A673 (cell line): ENCODE data around the gene GNAZ. TPM values are rescaled to one million over a fixed set of nuclear protein-coding genes. Genes with fewer than 3 reads are reported as not detected.

ENCODE experiments used
- BruUV-seq: library from RNA; stranded (reverse); fragments of 400-500 nt; replicated peaks from 2 replicates; lab custom pipeline; 2021; lab: Mats Ljungman, UMichigan
- CTCF ChIA-PET: fragments of 300-600 bp; sonication (Branson Sonifier 250); formaldehyde crosslinking; loops from one replicate; lab custom pipeline; 2022; ENCODE audit warnings: antibody characterized with exemption; lab: Charles Lee
- POLR2A ChIA-PET: fragments of 300-600 bp; sonication (Branson Sonifier 250); formaldehyde crosslinking; loops from one replicate; lab custom pipeline; 2022; ENCODE audit warnings: antibody characterized with exemption; ENCODE audit not compliant: low non-redundant PET; lab: Charles Lee
- DNase-seq: peaks from one replicate; pipeline ENCODE4 v3.0.0-alpha.2; 2015; ENCODE audit warnings: low spot score
- H3K27ac ChIP-seq: fragments of 200-600 bp; sonication (generic); 2 replicates; pipeline ENCODE4 v1.5.1; 2016; ENCODE audit warnings: mixed run types, low read depth, mild to moderate bottlenecking, mixed read lengths, antibody characterized with exemption, low read length; ENCODE audit not compliant: poor library complexity, severe bottlenecking
- H3K27me3 ChIP-seq: fragments of 200-600 bp; sonication (generic); replicated peaks from 2 replicates; pipeline ENCODE4 v1.6.1; 2017; ENCODE audit warnings: mixed run types, low read depth, mild to moderate bottlenecking, mixed read lengths, antibody characterized with exemption, low read length; ENCODE audit not compliant: insufficient read depth, poor library complexity
- H3K36me3 ChIP-seq: fragments of 200-600 bp; sonication (generic); 2 replicates; pipeline ENCODE4 v1.6.1; 2016; ENCODE audit warnings: mixed run types, mild to moderate bottlenecking, mixed read lengths, antibody characterized with exemption, low read length; ENCODE audit not compliant: insufficient read depth, poor library complexity, severe bottlenecking
- H3K4me1 ChIP-seq: fragments of 200-600 bp; sonication (generic); 2 replicates; pipeline ENCODE4 v1.6.1; 2017; ENCODE audit warnings: mixed run types, mild to moderate bottlenecking, mixed read lengths, antibody characterized with exemption, low read length; ENCODE audit not compliant: insufficient read depth, poor library complexity, severe bottlenecking
- H3K4me3 ChIP-seq: fragments of 200-600 bp; sonication (generic); 2 replicates; pipeline ENCODE4 v1.5.1; 2016; ENCODE audit warnings: low read depth, mixed run types, mild to moderate bottlenecking, mixed read lengths, low read length; ENCODE audit not compliant: poor library complexity, severe bottlenecking
- H3K9me3 ChIP-seq: fragments of 200-600 bp; sonication (generic); 2 replicates; pipeline ENCODE4 v1.6.1; 2016; ENCODE audit warnings: mixed run types, low read depth, mild to moderate bottlenecking, mixed read lengths, antibody characterized with exemption, low read length; ENCODE audit not compliant: poor library complexity, severe bottlenecking
- EZH2 ChIP-seq: fragments of 200-600 bp; sonication (generic); IDR thresholded peaks from 2 replicates; pipeline ENCODE4 v1.6.1; 2017; ENCODE audit warnings: borderline replicate concordance, low read depth, mild to moderate bottlenecking, mixed read lengths, antibody characterized with exemption, low read length; ENCODE audit not compliant: poor library complexity, severe bottlenecking
- intact Hi-C: fragments of 100-400 bp; cut with micrococcal nuclease; formaldehyde crosslinking; loops from one replicate; pipeline ENCODE4 v1.10.0; 2022; ENCODE audit not compliant: unreplicated experiment
- total RNA-seq: library from RNA; stranded (reverse); gene quantifications from 2 replicates; pipeline ENCODE4 v1.2.3, GENCODE V29; 2021
- TF ChIP-seq, protein P1 (sequence below): fragments of 300-800, 200-600 bp; sonication (generic); conservative IDR thresholded peaks from 2 replicates; pipeline ENCODE4 v1.5.1; 2017; ENCODE audit warnings: low read depth, mild to moderate bottlenecking, antibody characterized with exemption, low read length, moderate library complexity, mixed read lengths

GNAZ gene
- total RNA-seq, 1 experiment from 2014 or later: 5.1 TPM

DNA sequence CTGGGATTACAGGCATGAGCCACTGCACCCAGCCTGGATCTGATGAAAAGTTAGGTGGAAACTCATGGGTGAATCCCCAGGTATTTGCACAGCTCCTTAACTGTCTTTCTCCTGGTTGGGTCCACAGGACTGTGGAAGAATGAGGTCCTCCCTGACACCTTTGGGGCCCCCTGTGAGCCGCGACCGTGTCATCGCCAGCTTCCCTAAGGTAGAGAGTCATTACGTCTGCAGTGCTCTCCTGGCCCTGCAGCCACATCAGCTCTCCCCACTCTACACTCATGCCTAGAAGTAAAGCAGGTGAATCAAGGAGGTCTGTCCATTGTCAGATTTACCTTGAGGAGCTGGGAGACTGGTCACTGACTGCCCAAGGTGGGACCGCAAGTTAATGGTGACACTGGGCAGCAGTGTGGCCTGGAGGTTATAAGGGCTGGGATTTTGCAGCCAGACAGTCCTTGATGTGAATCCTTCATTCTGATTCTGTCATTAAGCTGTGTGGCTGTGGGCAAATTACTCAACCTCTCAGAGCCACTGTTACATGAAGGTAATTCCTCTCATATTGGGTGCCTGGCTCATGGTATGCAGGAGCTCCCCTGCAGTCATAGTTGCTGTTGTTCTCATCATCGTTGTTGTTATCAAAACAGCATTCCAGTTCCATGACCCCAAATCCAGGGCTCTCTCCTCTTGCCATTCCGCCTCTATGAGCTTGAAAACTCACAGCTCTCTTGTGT lies 76.3 kb downstream of the GNAZ start:
- POLR2A ChIA-PET: no interaction called here
- H3K4me3 ChIP-seq: no peak overlapping the region
- H3K27me3 ChIP-seq: no peaks in the 10 kb centered on the region
- CTCF ChIA-PET: interaction anchor here (0.7 to 2.1 kb wide), 3 partner anchors 32 to 135 kb away, joined by 3 to 5 read pairs (median 3); no protein-coding TSS in a partner anchor
- BruUV-seq: TSS peak; percentile 28
- intact Hi-C loops: no loop called here
- H3K27ac ChIP-seq: no peak overlapping the region
- DNase-seq: no peak
- no peaks in the 10 kb centered on the region for H3K36me3 ChIP-seq
- peaks cover 4% of the 10 kb centered on the region for H3K4me1 ChIP-seq
- TF ChIP-seq, protein P1, sequence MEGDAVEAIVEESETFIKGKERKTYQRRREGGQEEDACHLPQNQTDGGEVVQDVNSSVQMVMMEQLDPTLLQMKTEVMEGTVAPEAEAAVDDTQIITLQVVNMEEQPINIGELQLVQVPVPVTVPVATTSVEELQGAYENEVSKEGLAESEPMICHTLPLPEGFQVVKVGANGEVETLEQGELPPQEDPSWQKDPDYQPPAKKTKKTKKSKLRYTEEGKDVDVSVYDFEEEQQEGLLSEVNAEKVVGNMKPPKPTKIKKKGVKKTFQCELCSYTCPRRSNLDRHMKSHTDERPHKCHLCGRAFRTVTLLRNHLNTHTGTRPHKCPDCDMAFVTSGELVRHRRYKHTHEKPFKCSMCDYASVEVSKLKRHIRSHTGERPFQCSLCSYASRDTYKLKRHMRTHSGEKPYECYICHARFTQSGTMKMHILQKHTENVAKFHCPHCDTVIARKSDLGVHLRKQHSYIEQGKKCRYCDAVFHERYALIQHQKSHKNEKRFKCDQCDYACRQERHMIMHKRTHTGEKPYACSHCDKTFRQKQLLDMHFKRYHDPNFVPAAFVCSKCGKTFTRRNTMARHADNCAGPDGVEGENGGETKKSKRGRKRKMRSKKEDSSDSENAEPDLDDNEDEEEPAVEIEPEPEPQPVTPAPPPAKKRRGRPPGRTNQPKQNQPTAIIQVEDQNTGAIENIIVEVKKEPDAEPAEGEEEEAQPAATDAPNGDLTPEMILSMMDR: no peak
- TF ChIP-seq EZH2: no peak
- H3K9me3 ChIP-seq: no peaks in the 10 kb centered on the region

DNA sequence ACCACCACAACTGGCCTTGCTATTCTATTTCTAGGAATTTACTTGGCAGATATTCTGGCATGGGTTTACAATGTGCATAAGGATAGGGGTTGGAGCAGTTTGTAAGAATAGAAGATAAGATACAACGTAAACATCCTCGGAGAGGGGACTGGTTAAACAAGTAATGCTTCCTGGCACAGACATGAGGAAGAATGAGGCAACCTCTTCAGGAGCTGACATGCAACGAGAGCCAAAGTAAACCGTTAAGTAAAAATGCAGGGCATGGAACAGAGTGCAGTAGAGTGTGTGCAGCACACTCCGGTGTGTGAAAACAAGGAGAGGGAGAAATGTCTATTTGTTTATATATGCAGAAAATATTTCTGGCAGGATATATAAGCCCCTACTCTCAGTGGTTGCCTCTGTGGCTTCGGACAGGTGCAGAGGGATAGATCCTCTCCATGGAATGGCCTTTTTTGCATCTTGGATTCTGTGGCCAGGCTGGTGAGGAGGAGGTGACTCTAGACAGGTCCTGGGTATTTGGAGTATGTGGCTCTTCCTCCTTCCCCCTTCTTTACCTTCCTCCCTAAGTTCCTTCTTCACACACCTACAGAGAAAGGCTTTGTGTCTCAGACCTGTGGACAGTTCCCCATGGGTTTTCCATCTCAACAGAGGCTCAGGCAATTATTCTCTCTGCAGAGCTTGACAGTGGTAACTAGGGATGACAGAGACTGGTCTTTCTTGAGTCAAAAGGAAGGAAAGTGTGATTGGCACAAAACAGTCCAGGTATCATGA lies 77.5 kb downstream of the GNAZ start:
- POLR2A ChIA-PET: no interaction called here
- Histone ChIP-seq H3K4me3 (no peak overlapping the region), H3K4me1 (peaks cover 4% of the 10 kb centered on the region), H3K36me3 (no peaks in the 10 kb centered on the region), H3K27ac (no peak overlapping the region), H3K27me3 (no peaks in the 10 kb centered on the region), H3K9me3 (no peaks in the 10 kb centered on the region)
- TF ChIP-seq EZH2: no peak
- TF ChIP-seq, protein P1: no peak
- intact Hi-C loops: no loop called here
- CTCF ChIA-PET: interaction anchor here (2.1 kb wide), 1 partner anchor 134 kb away, joined by 5 read pairs; no protein-coding TSS in a partner anchor
- BruUV-seq: no TSS peak
- no peak for DNase-seq

DNA sequence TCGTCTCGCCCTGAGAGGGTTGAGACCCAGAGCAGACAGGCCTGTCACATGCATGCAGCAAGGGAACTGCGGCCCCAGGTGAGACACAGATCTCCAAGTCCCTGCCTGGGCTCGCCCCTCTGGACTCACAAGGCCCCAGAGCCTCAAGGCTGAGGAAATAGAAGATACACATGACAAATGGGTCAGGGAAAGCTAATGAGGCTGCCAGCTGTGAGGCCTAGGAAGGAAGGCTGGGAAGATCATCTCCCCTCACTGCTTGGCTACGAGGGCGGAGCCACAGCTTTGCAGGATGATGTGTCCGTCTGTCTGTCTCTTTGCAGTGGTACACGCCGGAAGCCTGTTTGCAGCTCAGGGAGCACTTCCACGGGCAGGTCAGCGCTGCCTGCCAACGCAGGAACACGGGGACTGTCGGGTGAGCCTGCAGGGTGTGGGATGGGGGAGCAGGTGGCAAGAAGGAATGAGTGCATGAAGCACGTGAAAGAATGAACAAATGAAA lies 79.5 kb downstream of the GNAZ start:
- no peak for DNase-seq
- H3K27me3 ChIP-seq: no peaks in the 10 kb centered on the region
- POLR2A ChIA-PET: no interaction called here

More for the DNA sequence above, 79.5 kb downstream of the GNAZ start:
- Histone ChIP-seq H3K27ac (no peak overlapping the region), H3K4me1 (peaks cover 2% of the 10 kb centered on the region), H3K36me3 (no peaks in the 10 kb centered on the region), H3K9me3 (no peaks in the 10 kb centered on the region), H3K4me3 (no peak overlapping the region)
- intact Hi-C loops: no loop called here
- TF ChIP-seq, protein P1: no peak
- TF ChIP-seq EZH2: no peak
- CTCF ChIA-PET: no interaction called here
- BruUV-seq: no TSS peak
